Activated T-cell treated with anti-CD3 and anti-CD28 coated beads for 4 hours (primary cell): ENCODE results near the gene SPEN.
"Not testable (repeated sequence)": the region's sequence is repeated elsewhere in the genome, so short reads cannot be mapped to it uniquely, and the experiment has no call there.

Source experiments
- DNase-seq: peaks from one replicate; pipeline ENCODE4 v3.0.0-alpha.2; 2020

The SPEN gene

DNA sequence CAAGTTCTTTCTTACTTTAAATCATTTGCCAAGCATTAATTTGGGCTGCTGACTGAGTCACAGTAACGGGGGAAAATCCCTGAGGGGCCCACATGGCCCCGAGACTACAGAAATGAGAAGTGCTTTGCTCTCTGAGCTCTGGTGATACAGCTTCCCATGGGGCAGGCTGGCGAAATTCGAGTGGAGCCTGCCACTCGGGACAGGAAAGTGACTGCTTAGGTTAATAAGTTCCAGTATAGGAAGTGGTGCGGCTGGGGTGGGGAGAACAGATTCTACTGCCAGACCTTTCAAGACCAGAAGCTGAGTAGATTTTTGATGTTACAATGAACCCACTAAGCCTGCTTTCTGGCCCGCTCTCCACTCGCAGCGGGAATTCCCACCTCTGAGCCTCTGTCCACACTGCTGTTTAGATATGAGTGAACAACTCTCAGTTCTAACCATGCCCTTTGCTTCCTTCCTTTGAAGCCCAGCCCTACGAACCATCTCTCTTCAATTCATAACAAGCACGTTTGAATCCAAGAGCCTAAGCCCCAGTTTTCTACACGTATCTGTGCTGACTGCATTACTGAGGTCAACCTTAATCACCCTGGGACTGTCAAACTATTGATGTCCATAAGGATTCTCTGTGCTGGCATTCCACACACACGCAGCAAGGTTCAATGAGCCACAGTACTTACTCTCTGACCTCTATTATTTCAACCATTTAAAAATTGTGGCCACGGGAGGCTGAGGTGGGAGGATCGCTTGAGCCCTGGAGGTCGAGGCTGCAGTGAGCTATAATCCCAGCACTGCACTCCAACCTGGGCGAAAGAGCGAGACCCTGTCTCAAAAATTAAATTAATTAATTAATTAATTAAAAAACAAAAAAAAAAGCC lies 118.8 kb downstream of the SPEN start:
- DNase-seq, result peak; percentile 63

DNA sequence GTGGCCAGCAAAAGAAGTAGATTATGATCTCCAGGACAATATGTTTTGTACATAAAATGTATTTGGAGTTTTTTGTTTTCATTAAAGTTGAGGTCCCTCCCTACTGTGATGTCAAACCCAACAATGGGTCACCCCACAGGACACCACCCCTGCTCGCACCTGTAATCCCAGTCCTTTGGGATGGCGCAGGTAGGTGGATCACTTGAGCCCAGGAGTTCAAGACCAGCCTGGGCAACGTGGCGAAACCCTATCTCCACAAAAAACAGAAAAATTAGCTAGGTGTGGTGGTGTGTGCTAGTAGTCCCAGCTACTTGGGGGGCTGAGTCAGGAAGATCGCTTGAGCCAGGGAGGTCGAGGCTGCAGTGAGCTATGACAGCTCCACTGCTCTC lies 119.4 kb downstream of the SPEN start:
- DNase-seq, result no peak

DNA sequence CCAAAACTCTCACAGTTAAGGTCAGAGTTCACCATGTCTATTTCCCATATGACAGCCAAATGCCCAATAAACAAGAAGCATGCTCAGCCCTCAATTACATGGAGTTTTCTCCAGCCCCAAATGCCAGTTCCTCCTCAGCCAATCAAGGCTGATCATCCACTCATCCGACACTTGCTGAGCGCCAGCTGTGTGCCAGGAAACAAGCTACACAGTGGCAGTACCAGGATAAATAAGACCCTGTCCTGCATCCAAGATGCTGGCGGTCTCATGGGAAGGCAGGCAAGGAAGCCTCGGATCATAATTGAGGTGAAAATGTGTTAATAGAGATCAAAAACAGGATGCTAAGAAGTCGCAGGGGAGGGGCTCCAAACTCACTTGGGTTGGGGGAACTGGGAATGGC lies 120.7 kb downstream of the SPEN start:
- no peak for DNase-seq

DNA sequence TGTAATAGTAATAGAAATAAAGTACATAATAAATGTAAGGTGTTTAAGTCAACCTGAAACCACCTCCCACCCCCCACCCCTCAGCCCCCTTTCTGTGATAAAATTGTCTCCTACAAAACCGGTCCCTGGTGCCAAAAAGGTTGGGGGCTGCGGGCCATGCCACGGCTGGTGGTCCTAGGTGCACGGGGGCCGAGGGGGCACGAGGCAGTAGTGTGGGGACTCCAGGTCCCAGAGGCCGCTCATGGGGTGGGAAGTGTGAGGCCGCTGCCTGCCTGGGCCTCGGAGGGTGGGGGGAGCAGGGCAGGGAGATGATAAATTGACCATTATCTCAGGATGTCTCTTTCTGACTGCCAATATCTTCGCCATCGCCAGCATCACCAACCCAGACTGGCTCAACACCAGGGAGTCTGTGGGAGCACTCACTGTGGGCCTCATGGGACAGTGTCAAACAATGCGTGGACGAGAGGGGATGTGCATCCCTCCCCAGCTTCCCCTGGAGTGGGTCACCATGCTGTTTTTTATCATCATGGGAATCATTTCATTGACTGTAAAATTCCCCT lies 121.9 kb downstream of the SPEN start:
- DNase-seq, result no peak

DNA sequence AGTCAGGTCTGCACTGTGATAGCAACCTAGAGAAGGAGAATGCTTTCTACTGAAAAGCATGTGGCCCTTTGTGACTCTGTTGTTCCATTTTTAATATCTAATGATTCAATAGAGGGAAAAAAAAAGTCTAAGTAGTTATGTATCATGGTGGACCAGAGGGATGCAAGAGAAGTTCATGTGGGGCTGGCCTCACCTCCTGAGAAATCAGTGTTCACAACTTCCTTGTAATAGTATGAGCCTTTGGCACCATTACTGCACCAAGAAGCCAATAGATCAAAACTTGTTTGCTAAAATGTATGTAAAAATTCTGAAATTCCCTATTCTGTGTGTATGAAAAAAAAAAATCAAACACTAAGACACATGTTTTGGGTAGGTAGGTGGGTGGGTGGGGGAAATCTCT lies 123.4 kb downstream of the SPEN start:
- DNase-seq, result no peak

DNA sequence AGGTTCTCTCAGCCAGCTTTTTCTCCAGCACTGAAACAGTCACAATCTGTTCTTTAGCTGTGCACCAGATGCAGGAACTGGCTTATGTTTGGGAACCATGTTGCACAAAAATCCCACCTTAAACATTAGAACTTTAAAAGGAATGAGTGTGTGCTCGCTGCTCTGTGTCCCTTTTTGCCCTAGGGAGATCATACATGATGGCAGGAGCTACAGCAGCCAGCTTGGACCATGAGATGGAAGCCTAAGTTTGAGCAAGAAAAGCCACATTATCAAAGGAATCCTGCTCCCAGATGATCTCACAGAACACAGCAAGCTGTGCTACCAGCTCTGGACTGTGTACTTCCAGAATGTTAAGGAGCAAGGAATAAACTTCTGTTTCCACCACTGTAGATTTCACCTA lies 124.9 kb downstream of the SPEN start:
- no peak for DNase-seq

DNA sequence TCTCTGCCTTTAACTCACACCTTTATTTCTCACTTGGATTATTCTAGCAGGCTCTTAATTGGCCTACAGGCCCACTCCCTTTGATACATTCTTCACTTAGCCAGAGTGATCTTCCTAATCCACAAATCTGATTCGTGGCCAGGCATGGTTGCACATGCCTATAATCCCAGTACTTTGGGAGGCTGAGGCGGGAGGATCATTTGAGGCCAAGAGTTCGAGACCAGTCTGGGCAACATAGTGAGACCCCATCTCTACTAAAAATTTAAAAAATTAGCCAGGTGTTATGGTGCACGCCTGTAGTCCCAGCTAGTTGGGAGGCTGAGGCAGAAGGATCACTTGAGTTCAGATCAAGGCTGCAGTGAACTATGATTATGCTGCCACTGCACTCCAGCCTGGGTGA lies 126.3 kb downstream of the SPEN start:
- DNase-seq, result no peak

DNA sequence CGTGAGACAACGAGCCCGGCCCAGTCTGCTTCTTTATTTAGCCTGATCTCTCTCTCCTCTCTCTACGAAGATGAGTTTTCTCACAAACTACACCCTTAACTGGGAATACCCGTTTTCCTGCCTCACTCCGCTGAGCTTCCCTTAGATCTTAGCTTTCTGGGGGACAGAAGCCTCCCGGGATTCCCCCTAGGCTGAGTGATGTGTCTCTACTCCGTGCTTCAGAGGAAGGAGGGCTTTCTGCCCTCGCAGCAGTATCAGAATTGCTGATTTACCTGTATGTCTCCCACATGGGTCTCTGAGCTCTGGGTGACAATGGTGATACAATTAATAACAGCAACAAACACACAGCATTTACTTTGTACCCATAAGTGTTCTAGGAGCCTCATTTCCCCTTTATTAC lies 127.3 kb downstream of the SPEN start:
- no peak for DNase-seq

DNA sequence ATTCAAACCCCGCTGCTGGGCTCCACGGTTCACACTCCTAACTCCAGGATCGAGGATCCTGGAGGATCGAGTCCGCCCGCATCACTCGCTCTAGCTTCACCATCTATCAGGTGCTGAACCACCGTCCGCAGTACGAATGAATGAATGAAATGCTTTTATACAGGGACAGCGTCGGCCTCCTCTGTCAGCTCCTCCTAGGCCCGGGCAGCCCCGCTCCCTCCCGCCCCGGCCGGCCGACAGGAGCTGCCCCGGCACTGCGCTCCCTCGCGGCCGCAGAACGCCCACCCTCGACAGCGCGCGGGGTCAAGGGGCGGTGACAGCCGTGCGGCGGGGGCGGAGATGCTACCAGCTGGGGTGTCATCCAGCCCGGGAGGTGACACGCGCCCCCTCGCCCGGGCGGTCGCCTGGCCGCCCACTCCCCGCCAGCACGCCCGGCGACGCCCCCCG lies 127.9 kb downstream of the SPEN start:
- DNase-seq, result peak; percentile 83

DNA sequence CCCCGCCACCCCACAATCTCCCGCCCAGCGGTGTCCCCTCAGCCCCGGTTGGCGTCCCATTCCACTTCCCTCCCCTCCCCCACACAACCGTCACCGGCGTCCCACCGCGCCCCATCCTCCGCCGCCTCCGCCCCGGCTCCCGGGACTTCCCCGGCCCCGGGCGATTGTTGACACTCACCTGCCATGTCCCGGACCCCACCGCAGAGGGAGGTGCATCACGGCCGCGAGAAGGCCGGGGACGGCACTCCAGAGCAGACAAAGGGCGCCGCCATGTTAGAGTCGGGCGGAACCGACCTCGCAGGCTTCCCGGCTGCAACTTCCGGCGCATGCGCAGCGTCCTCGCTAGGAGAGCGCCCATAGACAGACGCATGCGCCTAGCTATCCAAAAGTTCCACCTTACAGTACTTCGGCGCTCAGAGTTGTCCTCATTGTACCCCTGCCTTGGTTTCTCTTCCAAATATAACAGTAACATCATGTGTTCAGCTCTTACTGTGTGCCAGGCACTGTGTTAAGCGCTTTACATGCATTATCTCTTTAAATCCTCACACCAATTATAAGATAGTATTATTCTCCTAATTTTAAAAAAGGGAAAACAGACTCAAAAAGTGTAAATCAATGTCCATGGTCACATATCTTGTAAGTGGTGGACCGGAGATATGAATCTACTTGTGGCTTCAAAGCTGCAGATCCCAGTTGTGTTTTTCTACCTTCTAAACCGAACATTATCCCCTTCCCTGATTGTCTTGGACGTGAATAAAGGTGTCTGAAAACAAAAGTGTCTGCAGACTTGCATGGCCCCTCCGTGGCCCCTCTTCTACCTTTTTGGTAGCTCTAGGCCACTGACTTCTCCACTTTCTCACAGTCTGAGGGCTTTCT lies 128.5 kb downstream of the SPEN start, which contains the start of gene ZBTB17:
TSS of gene ZBTB17 (minus strand) at position 297 of the 876 bp plus-strand sequence. CDS start 27,606 bp downstream, outside the sequence.
- DNase-seq, result peak; percentile 95

DNA sequence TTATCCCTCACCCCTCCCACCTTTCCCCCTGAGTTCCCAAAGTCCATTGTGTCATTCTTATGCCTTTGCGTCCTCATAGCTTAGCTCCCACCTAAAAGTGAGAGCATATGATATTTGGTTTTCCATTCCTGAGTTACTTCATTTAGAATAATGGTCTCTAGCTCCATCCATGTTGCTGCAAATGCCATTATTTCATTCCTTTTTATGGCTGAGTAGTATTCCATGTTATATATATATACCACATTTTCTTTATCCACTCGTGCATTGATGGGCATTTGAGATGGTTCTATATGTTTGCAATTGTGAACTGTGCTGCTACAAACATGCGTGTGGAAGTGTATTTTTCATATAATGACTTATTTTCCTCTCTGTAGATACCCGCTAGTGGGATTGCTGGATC lies 130.4 kb downstream of the SPEN start:
- DNase-seq, result not testable (repeated sequence)

DNA sequence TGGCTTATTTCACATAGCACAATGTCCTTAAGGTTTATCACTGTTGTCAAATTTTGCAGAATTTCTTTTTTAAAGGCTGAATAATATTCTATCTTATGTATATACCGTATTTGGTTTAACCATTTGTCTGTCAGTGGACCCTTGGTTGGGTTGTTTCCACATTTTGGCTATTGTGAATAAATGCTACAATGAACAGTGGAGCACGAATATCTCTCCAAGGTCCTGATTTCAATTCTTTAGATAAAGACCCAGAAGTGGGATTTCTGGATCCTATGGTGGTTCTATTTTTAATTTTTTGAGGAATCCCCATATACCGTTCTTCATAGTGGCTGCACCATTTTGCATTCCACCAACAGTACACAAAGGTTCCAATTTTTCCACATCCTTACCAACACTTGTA lies 134.2 kb downstream of the SPEN start:
- no peak for DNase-seq

DNA sequence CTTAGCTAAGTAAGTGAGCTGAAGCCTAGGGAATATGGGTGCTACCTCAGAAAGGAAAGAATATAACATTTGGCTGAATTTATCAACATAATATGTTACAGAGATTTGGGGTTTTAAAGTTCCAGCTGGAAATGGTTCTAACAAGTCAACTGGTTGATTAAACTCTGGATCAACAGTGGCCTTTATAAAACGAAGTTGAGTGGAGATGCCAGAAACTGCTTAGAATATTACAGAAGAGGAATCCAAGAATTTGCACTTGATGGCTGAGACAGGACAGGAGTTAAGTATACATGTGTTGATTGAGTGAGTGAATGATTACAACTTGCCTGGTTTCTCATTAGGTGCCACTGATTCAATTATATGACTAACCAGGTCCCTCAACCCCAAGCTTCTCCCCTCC lies 135.8 kb downstream of the SPEN start:
- DNase-seq, result no peak

DNA sequence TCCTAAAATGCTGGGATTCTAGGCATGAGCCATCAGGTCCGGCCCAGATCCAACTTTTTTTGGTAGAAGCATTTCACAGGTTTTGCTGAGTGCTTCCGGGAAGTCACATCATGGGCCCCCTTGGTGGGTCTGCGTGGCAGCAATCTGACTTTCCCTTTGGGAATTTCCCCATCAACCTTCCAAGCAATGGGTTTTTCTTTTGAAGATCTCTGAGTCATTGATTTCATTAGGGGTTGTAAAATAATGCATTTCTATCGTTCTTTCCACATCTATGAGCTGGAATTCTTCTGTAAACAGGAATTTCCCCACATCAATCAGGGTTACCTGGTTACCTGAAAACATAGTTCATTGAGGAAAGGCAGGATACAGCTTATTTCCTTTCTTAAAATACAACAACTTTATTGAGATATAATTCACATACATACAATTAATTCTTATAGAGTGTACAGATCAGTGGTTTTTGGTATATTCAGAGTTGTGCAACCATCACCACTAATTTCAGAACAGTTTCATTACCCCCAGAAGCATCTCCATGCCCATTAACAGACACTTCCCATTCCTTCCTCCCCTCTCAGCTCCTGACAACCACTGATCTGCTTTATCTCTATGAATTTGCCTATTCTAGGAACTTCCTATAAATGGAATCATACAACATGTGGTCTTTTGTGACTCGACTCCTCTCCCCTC lies 138.2 kb downstream of the SPEN start:
- DNase-seq, result no peak

DNA sequence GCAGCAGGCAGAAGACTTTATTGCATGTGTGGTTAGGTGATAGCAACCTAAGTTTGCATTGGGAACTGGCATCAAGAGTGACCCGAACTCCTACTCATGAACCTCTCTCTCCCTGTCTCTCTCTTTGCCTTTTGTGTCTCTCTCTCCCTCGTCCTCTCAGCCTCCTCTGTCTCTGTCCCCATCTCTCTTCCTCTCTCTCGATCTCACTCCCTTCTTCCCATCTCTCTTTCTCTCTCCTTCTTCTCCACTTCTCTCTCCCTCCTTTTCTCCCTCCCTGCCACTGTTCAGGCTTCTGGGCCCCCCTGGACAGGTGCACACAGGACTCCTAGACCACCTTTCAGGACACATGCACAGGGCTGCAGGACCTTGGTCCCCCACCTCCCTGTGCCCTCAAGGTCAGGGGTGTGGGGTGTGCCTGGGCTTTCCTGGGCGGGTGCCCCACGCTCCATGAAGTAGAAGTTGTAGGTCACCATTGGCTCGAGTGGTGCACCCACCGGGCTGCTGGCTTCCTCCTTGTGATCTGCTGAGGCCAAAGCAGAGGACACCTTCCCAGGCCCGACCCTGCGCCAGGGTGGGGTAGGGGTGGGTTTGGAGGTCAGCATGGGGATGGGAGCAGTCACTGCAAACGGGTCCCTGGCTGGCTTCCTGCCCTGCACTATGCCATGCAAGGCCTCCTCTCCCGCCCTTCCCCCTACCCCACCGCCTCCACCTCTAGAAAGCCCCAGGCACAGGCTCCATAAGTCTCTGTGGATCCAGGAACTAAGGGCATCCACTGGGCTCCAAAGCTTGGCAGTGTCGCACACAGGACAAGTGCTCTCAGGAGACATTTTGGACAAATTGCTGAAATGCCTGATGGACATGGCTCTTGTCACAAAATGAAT lies 141.6 kb downstream of the SPEN start:
- DNase-seq, result no peak

DNA sequence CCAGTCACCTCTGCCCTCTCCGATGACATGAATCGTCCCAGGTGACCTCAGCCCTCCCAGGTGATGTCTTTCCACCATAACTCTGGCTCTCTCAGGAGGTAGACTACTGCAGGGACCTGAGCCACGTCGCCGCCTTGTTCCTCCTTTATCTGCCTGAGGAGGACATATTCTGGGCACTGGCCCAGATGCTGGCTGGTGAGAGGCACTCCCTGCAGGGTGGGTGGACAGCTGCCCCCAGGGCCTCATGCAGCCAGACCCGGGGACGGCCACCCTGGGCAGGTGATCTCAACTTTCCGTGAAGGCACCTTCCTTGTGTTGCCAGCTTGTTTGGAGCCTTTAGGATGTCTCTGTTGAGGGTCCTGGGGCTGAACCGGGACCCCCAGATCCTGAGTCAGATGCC lies 142.3 kb downstream of the SPEN start:
- DNase-seq, result no peak
